T-cell (primary cell): ENCODE data around the gene NBPF26. TPM values are rescaled to one million over a fixed set of nuclear protein-coding genes. Genes with fewer than 3 reads are reported as not detected.
"Not testable (repeated sequence)": the region's sequence is repeated elsewhere in the genome, so short reads cannot be mapped to it uniquely, and the experiment has no call there.

ENCODE experiments used
- ATAC-seq, 4 experiments: fragments of 200-7000 bp in 3 of 4; fragments of 150-1000 bp in 1 of 4; cut with Tn5 transposase; replicated peaks in 1 of 4; 1 replicate in 3 of 4; 2 replicates in 1 of 4; pipeline ENCODE4 v1.10.0; 2021; ENCODE audit warnings: moderate library complexity in 3 of 4, mild to moderate bottlenecking in 2 of 4, moderate number of reproducible peaks in 1 of 4
- CTCF ChIA-PET, 2 donors: fragments of 300-600 bp; sonication (Branson Sonifier 250); formaldehyde crosslinking; loops; one replicate each; lab custom pipeline; 2022; ENCODE audit warnings: antibody characterized with exemption in 2 of 2; lab: Charles Lee
- POLR2A ChIA-PET, 2 donors: fragments of 300-600 bp; sonication (Branson Sonifier 250); formaldehyde crosslinking; loops; one replicate each; lab custom pipeline; 2022; ENCODE audit warnings: antibody characterized with exemption in 2 of 2; lab: Charles Lee
- DNase-seq, 35 experiments: peaks; one replicate each; pipeline versions ENCODE4 v3.0.0 to v3.0.0-alpha.2; 2013 to 2023
- H3K27ac ChIP-seq: one replicate; pipeline ENCODE4 v1.5.1; 2013; ENCODE audit warnings: low read length
- H3K27me3 ChIP-seq, 2 experiments: replicated peaks in 1 of 2; 1 replicate in 1 of 2; 2 replicates in 1 of 2; pipeline versions ENCODE4 v1.6.1 to v1.7.0; 2013; ENCODE audit warnings: low read length in 1 of 2, mixed read lengths in 1 of 2; ENCODE audit not compliant: control insufficient read depth in 2 of 2, insufficient read depth in 2 of 2; ENCODE audit errors: extremely low read depth in 1 of 2
- H3K36me3 ChIP-seq, 2 donors: 1 replicate in 1 of 2; 2 replicates in 1 of 2; pipeline versions ENCODE4 v1.6.1 to v1.7.0; 2013; ENCODE audit warnings: low read length in 1 of 2; ENCODE audit not compliant: control insufficient read depth in 2 of 2, insufficient read depth in 1 of 2; ENCODE audit errors: extremely low read depth in 1 of 2
- H3K4me1 ChIP-seq, 2 experiments: 1 replicate in 1 of 2; 2 replicates in 1 of 2; pipeline versions ENCODE4 v1.6.1 to v1.7.0; 2013; ENCODE audit warnings: low read length in 2 of 2, mixed read lengths in 1 of 2; ENCODE audit not compliant: insufficient read depth in 2 of 2, control insufficient read depth in 1 of 2; ENCODE audit errors: extremely low read depth in 1 of 2
- H3K4me3 ChIP-seq, 2 donors: 1 replicate in 1 of 2; 2 replicates in 1 of 2; pipeline versions ENCODE4 v1.5.1 to v1.7.0; 2013; ENCODE audit warnings: mild to moderate bottlenecking in 2 of 2, low read length in 1 of 2, moderate library complexity in 1 of 2; ENCODE audit not compliant: control insufficient read depth in 1 of 2; ENCODE audit errors: extremely low read depth in 1 of 2
- H3K9me3 ChIP-seq: 2 replicates; pipeline ENCODE4 v1.7.0; 2013
- H3K27ac Mint-ChIP-seq, 2 donors: one replicate each; pipeline ENCODE4 v1.8.0; 2020 to 2021; ENCODE audit warnings: mild to moderate bottlenecking in 2 of 2, mixed read lengths in 2 of 2
- H3K27me3 Mint-ChIP-seq, 2 donors: one replicate each; pipeline ENCODE4 v1.8.0; 2021 to 2022; ENCODE audit warnings: mixed read lengths in 2 of 2
- H3K36me3 Mint-ChIP-seq: one replicate; pipeline ENCODE4 v1.8.0; 2021; ENCODE audit warnings: mixed read lengths
- H3K4me1 Mint-ChIP-seq, 3 donors: one replicate each; pipeline ENCODE4 v1.8.0; 2020 to 2022; ENCODE audit warnings: mixed read lengths in 3 of 3, mild to moderate bottlenecking in 1 of 3
- H3K4me3 Mint-ChIP-seq, 3 donors: one replicate each; pipeline ENCODE4 v1.8.0; 2020 to 2022; ENCODE audit warnings: mild to moderate bottlenecking in 3 of 3, mixed read lengths in 3 of 3, moderate library complexity in 3 of 3
- H3K9me3 Mint-ChIP-seq, 3 donors: one replicate each; pipeline ENCODE4 v1.8.0; 2020 to 2022; ENCODE audit warnings: mixed read lengths in 3 of 3
- WGBS: methylation state at CpG from one replicate; pipeline ENCODE4 v1.1.5; 2013; ENCODE audit warnings: missing lambda C conversion rate; ENCODE audit not compliant: insufficient coverage; 5-methylcytosine and 5-hydroxymethylcytosine counted together
- total RNA-seq, 35 experiments: library from RNA in 6 of 35; stranded (reverse) in 6 of 35; fragments of 120-200 nt in 1 of 35; gene quantifications; one replicate each; pipeline versions ENCODE4 v1.2.1 to v1.2.4 and lab custom pipeline; 2013 to 2026

The NBPF26 gene
- total RNA-seq, 5 donors from 2014 or later (not counting 1 experiment from before 2014, with no cell fraction given), result 31.4 to 66.5 (median 41.2) TPM

- no CpG with 5 or more reads among the region's 8 CpGs for WGBS
- H3K27ac ChIP-seq, result peak overlapping the region; percentile 72
- H3K36me3 ChIP-seq, H3K36me3 Mint-ChIP-seq, H3K9me3 Mint-ChIP-seq, H3K27me3 ChIP-seq, CTCF ChIA-PET, H3K27me3 Mint-ChIP-seq, H3K9me3 ChIP-seq, ATAC-seq: not testable (repeated sequence)
- H3K4me3 Mint-ChIP-seq, result peak overlapping the region; percentile 85 to 92 (median 89)
- H3K27ac Mint-ChIP-seq, result peak overlapping the region; percentile 98 to 99
- H3K4me1 Mint-ChIP-seq, result peaks cover 7 to 23% (median 17%) of the 10 kb centered on the region in 3 donors
- POLR2A ChIA-PET, result interaction anchor here in 1 of 2 donors (1.1 kb wide), 1 partner anchor 92 kb away, joined by 9 read pairs; no protein-coding TSS in a partner anchor
- H3K4me3 ChIP-seq, result peak overlapping the region; percentile 45 to 57
- peaks cover 5 to 10% of the 10 kb centered on the region in 2 experiments for H3K4me1 ChIP-seq
- peak in 1 of 35 experiments; percentile 63 for DNase-seq
Observed at GRCh38 chr1:120850287-120850536, 126.5 kb downstream of the NBPF26 start.

- DNase-seq (peak in 33 of 35 experiments; percentile 5 to 93 (median 85)), ATAC-seq (peak; percentile 69 to 75 (median 73))
- H3K27me3 Mint-ChIP-seq, H3K27me3 ChIP-seq, CTCF ChIA-PET, H3K9me3 Mint-ChIP-seq, H3K9me3 ChIP-seq, H3K36me3 Mint-ChIP-seq, H3K36me3 ChIP-seq: not testable (repeated sequence)
- Histone ChIP-seq H3K4me3 (peak overlapping the region; percentile 45 to 57), H3K27ac (peak overlapping the region; percentile 72), H3K4me1 (peaks cover 5 to 10% of the 10 kb centered on the region in 2 experiments)
- POLR2A ChIA-PET, result interaction anchor here in 1 of 2 donors (0.6 to 1.1 kb wide), 2 partner anchors 64 to 91 kb away, joined by 3 to 9 read pairs; no protein-coding TSS in a partner anchor
- no CpG with 5 or more reads among the region's 50 CpGs for WGBS
- peaks cover 8 to 28% (median 19%) of the 10 kb centered on the region in 3 donors for H3K4me1 Mint-ChIP-seq
- peak overlapping the region; percentile 98 to 99 for H3K27ac Mint-ChIP-seq
- H3K4me3 Mint-ChIP-seq, result peak overlapping the region; percentile 85 to 92 (median 89)
Observed at GRCh38 chr1:120850537-120851421, 127.0 kb downstream of the NBPF26 start.

DNA sequence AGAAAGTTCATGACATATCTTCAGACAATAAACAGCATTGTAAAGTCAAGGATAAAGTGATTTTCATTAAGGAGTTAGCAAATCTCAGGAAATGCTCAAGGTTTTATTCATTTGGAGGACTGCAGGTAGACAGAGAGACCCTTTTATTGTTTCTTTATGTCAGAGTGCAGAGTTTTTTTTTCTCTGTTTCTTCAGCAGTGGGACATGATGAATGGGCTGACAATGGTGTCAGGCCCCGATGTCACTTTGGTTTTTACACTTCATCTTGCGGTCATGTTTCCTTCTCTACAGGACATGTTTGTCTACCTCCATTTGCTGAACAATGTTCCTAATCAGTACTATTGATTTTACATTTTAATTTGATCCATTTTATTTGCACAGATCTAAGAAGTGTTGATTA, 134.4 kb downstream of the NBPF26 start:
- H3K4me3 Mint-ChIP-seq, H3K27ac ChIP-seq, H3K27me3 Mint-ChIP-seq, ATAC-seq, H3K36me3 Mint-ChIP-seq, H3K36me3 ChIP-seq, CTCF ChIA-PET, H3K27ac Mint-ChIP-seq, POLR2A ChIA-PET, H3K4me1 ChIP-seq, H3K9me3 Mint-ChIP-seq, H3K27me3 ChIP-seq, H3K9me3 ChIP-seq, H3K4me3 ChIP-seq: not testable (repeated sequence)
- peak in 2 of 35 experiments; percentile 3 to 23 for DNase-seq
- H3K4me1 Mint-ChIP-seq, result peaks cover 9 to 25% (median 12%) of the 10 kb centered on the region in 3 donors
- WGBS, result no CpG with 5 or more reads among the region's 2 CpGs

DNA sequence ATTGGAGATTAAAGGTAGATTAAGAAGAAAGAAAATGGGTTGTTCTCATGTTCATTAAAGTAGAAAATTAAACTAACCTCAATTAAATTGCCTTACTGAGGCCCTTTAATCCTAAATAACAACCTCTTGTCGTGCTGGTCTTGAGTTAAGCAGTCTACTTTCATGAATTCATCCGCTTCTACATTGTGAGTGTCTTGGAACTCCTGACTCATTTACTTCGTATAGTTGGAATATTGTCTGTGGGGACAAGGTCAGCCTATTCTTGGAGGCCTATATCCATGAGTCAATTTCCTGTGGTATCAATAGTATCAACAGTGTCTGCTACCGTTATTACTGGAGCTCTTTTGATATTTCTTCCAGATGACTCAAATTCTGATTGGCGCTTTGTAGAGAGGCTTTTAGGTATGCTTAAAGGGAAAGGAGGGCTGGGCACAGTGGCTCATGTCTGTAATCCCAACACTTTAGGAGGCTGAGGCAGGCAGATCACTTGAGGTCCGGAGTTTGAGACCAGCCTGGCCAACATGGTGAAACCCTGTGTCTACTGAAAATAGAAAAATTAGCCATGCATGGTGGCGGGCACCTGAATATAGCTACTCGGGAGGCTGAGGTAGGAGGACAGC, 136.0 kb downstream of the NBPF26 start:
- H3K36me3 Mint-ChIP-seq, DNase-seq, H3K9me3 ChIP-seq, POLR2A ChIA-PET, CTCF ChIA-PET, H3K36me3 ChIP-seq, ATAC-seq, H3K27me3 Mint-ChIP-seq, H3K4me3 ChIP-seq, H3K4me3 Mint-ChIP-seq, H3K27ac ChIP-seq, H3K4me1 ChIP-seq, H3K27me3 ChIP-seq, H3K27ac Mint-ChIP-seq, H3K9me3 Mint-ChIP-seq: not testable (repeated sequence)
- peaks cover 8 to 20% (median 12%) of the 10 kb centered on the region in 3 donors for H3K4me1 Mint-ChIP-seq
- WGBS, result no CpG with 5 or more reads among the region's 8 CpGs

- H3K4me1 ChIP-seq, H3K36me3 Mint-ChIP-seq, H3K27me3 Mint-ChIP-seq, H3K4me3 ChIP-seq, H3K27me3 ChIP-seq, H3K36me3 ChIP-seq, CTCF ChIA-PET, H3K27ac Mint-ChIP-seq, DNase-seq, H3K9me3 Mint-ChIP-seq, H3K27ac ChIP-seq, H3K9me3 ChIP-seq, H3K4me3 Mint-ChIP-seq, ATAC-seq, POLR2A ChIA-PET: not testable (repeated sequence)
- peaks cover 0 to 13% (median 3%) of the 10 kb centered on the region in 3 donors for H3K4me1 Mint-ChIP-seq
Observed at GRCh38 chr1:120878206-120878605, 154.5 kb downstream of the NBPF26 start.

DNA sequence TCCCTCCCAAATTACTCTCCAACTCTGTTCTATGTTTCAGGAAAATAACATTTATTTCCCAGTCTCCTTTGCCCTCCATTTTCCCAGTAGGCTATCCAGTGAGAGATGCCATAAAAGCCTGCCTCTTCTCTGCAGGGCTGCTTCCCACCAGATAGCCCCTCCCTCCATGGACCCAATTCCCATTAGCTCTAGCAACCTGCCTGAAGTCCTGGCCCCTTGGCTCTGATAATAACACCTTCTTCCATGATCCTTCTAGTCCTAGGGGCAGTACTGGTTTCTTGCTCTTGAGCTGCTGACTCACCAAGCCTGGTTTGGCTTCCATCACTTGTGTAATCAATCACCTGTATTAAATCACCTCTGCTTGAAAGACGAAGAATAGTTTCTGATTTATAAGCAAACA, 156.3 kb downstream of the NBPF26 start:
- H3K4me3 Mint-ChIP-seq, H3K27ac Mint-ChIP-seq, H3K27me3 Mint-ChIP-seq, H3K27ac ChIP-seq, ATAC-seq, H3K27me3 ChIP-seq, CTCF ChIA-PET, POLR2A ChIA-PET, H3K9me3 Mint-ChIP-seq, H3K36me3 ChIP-seq, H3K4me1 ChIP-seq, DNase-seq, H3K36me3 Mint-ChIP-seq, H3K9me3 ChIP-seq, H3K4me3 ChIP-seq: not testable (repeated sequence)
- H3K4me1 Mint-ChIP-seq, result peaks cover 0 to 13% (median 3%) of the 10 kb centered on the region in 3 donors
- no CpG with 5 or more reads among the region's 1 CpG for WGBS
